Measurements from ENCODE around the gene ADAP1.

GRCh38 chr7:913736-914520, 40.6 kb downstream of the ADAP1 start:
- TF ChIP-seq CTCF (IDR thresholded peaks at IDR 0.05): no peak
- TF ChIP-seq POLR2A (IDR thresholded peaks at IDR 0.05): no peak
